HepG2 (cell line): ENCODE results near the gene VAT1L. TPM values are rescaled to one million over a fixed set of nuclear protein-coding genes. Genes with fewer than 3 reads are reported as not detected.
A peak's percentile ranks its signal among the peaks of the same experiment; 100 is the strongest.

Experiments
- ARID4A ChIP-seq: sonication (generic); formaldehyde crosslinking; IDR thresholded peaks from 2 replicates; pipeline ENCODE4 v1.5.0; 2020; ENCODE audit warnings: mild to moderate bottlenecking, missing genetic modification reagents, borderline replicate concordance
- CEBPB ChIP-seq: IDR thresholded peaks from 2 replicates; pipeline ENCODE4 v1.6.1; 2011; ENCODE audit warnings: low read depth, low read length, improper control_type of control experiment, borderline replicate concordance
- FOXA1 ChIP-seq, 2 experiments: fragments of 450-650 bp in 1 of 2; sonication (generic) in 1 of 2; formaldehyde crosslinking in 1 of 2; IDR thresholded peaks; 2 replicates each; pipeline versions ENCODE4 v1.4.0 to v1.6.1; 2016 to 2020; ENCODE audit warnings: missing genetic modification reagents in 1 of 2
- HNF4G ChIP-seq, 2 experiments: sonication (generic) in 1 of 2; formaldehyde crosslinking in 1 of 2; IDR thresholded peaks; 2 replicates each; pipeline versions ENCODE4 v1.4.0 to v1.6.1; 2011 to 2020; ENCODE audit warnings: borderline replicate concordance in 2 of 2, low read depth in 2 of 2, mild to moderate bottlenecking in 2 of 2, low read length in 1 of 2, missing genetic modification reagents in 1 of 2, moderate library complexity in 1 of 2
- KDM1A ChIP-seq: IDR thresholded peaks from 2 replicates; pipeline ENCODE4 v1.6.1; 2016; ENCODE audit warnings: missing compliant biosample characterization
- MLX ChIP-seq: IDR thresholded peaks from 2 replicates; pipeline ENCODE4 v1.6.1; 2016
- NR0B2 ChIP-seq: sonication (generic); formaldehyde crosslinking; IDR thresholded peaks from 2 replicates; pipeline ENCODE4 v1.4.0; 2020; ENCODE audit warnings: mild to moderate bottlenecking, missing genetic modification reagents
- NR2C2 ChIP-seq: sonication (generic); formaldehyde crosslinking; IDR thresholded peaks from 2 replicates; pipeline ENCODE4 v1.4.0; 2020; ENCODE audit warnings: missing genetic modification reagents, mild to moderate bottlenecking, moderate library complexity, borderline replicate concordance
- ONECUT2 ChIP-seq: sonication (generic); formaldehyde crosslinking; IDR thresholded peaks from 2 replicates; pipeline ENCODE4 v1.4.0; 2020; ENCODE audit warnings: missing genetic modification reagents
- PPARG ChIP-seq: conservative IDR thresholded peaks from 2 replicates; pipeline ENCODE4 v1.6.1; 2016; ENCODE audit warnings: missing biosample characterization, missing genetic modification reagents
- RARA ChIP-seq: IDR thresholded peaks from 2 replicates; pipeline ENCODE4 v1.6.1; 2016; ENCODE audit warnings: missing genetic modification reagents, missing compliant biosample characterization
- SALL1 ChIP-seq: sonication (generic); formaldehyde crosslinking; IDR thresholded peaks from 2 replicates; pipeline ENCODE4 v1.8.0; 2022; ENCODE audit warnings: mild to moderate bottlenecking, missing genetic modification reagents
- SP5 ChIP-seq: IDR thresholded peaks from 2 replicates; pipeline ENCODE4 v1.6.1; 2016; ENCODE audit warnings: low read depth, borderline replicate concordance
- TBL1XR1 ChIP-seq: fragments of 150-350 bp; IDR thresholded peaks from 2 replicates; pipeline ENCODE4 v1.6.1; 2014; ENCODE audit warnings: borderline replicate concordance, low read length; ENCODE audit not compliant: partially characterized antibody
- TFE3 ChIP-seq: IDR thresholded peaks from 2 replicates; pipeline ENCODE4 v1.6.1; 2016
- THAP11 ChIP-seq: IDR thresholded peaks from 2 replicates; pipeline ENCODE4 v1.6.1; 2016; ENCODE audit warnings: missing biosample characterization, missing genetic modification reagents
- ZNF24 ChIP-seq: fragments of 450-650 bp; IDR thresholded peaks from 2 replicates; pipeline ENCODE4 v1.6.1; 2017; ENCODE audit warnings: antibody characterized with exemption, mild to moderate bottlenecking
- ZNF75D ChIP-seq: sonication (generic); formaldehyde crosslinking; IDR thresholded peaks from 2 replicates; pipeline ENCODE4 v1.8.1; 2023; ENCODE audit warnings: missing genetic modification reagents, mild to moderate bottlenecking, borderline replicate concordance
- polyA plus RNA-seq, 8 experiments: library from polyadenylated mRNA; depleted of rRNA in 3 of 8; stranded (reverse) in 7 of 8; unstranded in 1 of 8; fragments of >200 nt; fragmentation: Illumina TruSeq in 4 of 8; extraction: Trizol in 4 of 8; gene quantifications; 2 replicates each; pipeline versions ENCODE4 v1.2.1 to v1.2.3, GENCODE V29; 2011 to 2016; ENCODE audit warnings: low read depth in 4 of 8, missing spikeins in 1 of 8, mixed read lengths in 1 of 8; ENCODE audit not compliant: insufficient read depth in 1 of 8
- total RNA-seq, 5 experiments: library from RNA; depleted of rRNA; stranded (reverse); fragments of >200 nt; fragmentation: Illumina TruSeq; extraction: Trizol; gene quantifications; 2 replicates each; pipeline ENCODE4 v1.2.3, GENCODE V29; 2016; ENCODE audit warnings: low read depth in 1 of 5

Gene VAT1L
- total and polyA plus RNA-seq, 2 of the 13 experiments (the other 11 are each of a cell fraction or from before 2014, with no cell fraction given), result not detected

GRCh38 chr16:77998350-77999023 lies 210.1 kb downstream of the VAT1L start (continued):
- TF ChIP-seq ZNF24 (peak; percentile 14; the same call in 1 of the 2 replicates), FOXA1 (IDR thresholded peaks at IDR 0.05) (no peak), FOXA1 (CRISPR knock-in tag; IDR thresholded peaks at IDR 0.05) (peak; percentile 62), THAP11 (CRISPR knock-in tag) (0 out of 2 replicates have a peak, but pooled peaks have one; percentile 16), SALL1 (peak; percentile 61; the same call in 1 of the 2 replicates), CEBPB (peak; percentile 82; the same call in 1 of the 2 replicates), SP5 (no peak), TFE3 (no peak), MLX (CRISPR knock-in tag) (peak; percentile 61; the same call in 1 of the 2 replicates), HNF4G (IDR thresholded peaks at IDR 0.05; ENCODE audit: borderline replicate concordance, low read depth, low read length) (0 out of 2 replicates have a peak, but pooled peaks have one; percentile 32), HNF4G (CRISPR knock-in tag; IDR thresholded peaks at IDR 0.05; ENCODE audit: borderline replicate concordance, low read depth) (no peak; the same call in 1 of the 2 replicates), NR2C2 (peak; percentile 57), ZNF75D (CRISPR knock-in tag) (no peak), TBL1XR1 (peak; percentile 41), ARID4A (CRISPR knock-in tag) (no peak), NR0B2 (CRISPR knock-in tag) (no peak), ONECUT2 (0 out of 2 replicates have a peak, but pooled peaks have one; percentile 29), KDM1A (CRISPR knock-in tag) (0 out of 2 replicates have a peak, but pooled peaks have one; percentile 11), RARA (CRISPR knock-in tag) (peak; percentile 64), PPARG (0 out of 2 replicates have a peak, but pooled peaks have one; percentile 24)
